Superior temporal gyrus (tissue), 1 donor: ENCODE measurements around the gene FMN1.

ENCODE experiments used
- DNase-seq: peaks from one replicate; pipeline ENCODE4 v3.0.0-alpha.2; 2016; ENCODE audit errors: extremely low spot score

The FMN1 gene

GRCh38 chr15:33194704-33195670 lies at the start of gene FMN1:
Gene FMN1, minus strand, starts transcription at chr15:33194714. Its CDS starts 39,800 bp downstream, at chr15:33154914.
- DNase-seq = peak; percentile 93

- DNase-seq = no peak
Observed at GRCh38 chr15:33243869-33244268, 49.4 kb upstream of the FMN1 start.

GRCh38 chr15:33243393-33243792 lies 48.9 kb upstream of the FMN1 start:
- no peak for DNase-seq

- DNase-seq = no peak
Observed at GRCh38 chr15:33242669-33243191, 48.2 kb upstream of the FMN1 start.

GRCh38 chr15:33242165-33242564 lies 47.7 kb upstream of the FMN1 start:
- no peak for DNase-seq

GRCh38 chr15:33236841-33237509 lies 42.5 kb upstream of the FMN1 start:
- no peak for DNase-seq

GRCh38 chr15:33234020-33234461 lies 39.5 kb upstream of the FMN1 start:
- peak; percentile 84 for DNase-seq

GRCh38 chr15:33226559-33227181 lies 32.2 kb upstream of the FMN1 start:
- no peak for DNase-seq

GRCh38 chr15:33218071-33218491 lies 23.6 kb upstream of the FMN1 start:
- no peak for DNase-seq

- no peak for DNase-seq
Observed at GRCh38 chr15:33215941-33216872, 21.7 kb upstream of the FMN1 start.

GRCh38 chr15:33211176-33211808 lies 16.8 kb upstream of the FMN1 start:
- no peak for DNase-seq

- DNase-seq = no peak
Observed at GRCh38 chr15:33209575-33210481, 15.3 kb upstream of the FMN1 start.

GRCh38 chr15:33207646-33208045 lies 13.1 kb upstream of the FMN1 start:
- no peak for DNase-seq

GRCh38 chr15:33206366-33206765 lies 11.9 kb upstream of the FMN1 start:
- DNase-seq = no peak

GRCh38 chr15:33204926-33205325 lies 10.4 kb upstream of the FMN1 start:
- no peak for DNase-seq

GRCh38 chr15:33204087-33204486 lies 9.6 kb upstream of the FMN1 start:
- no peak for DNase-seq

- DNase-seq = peak; percentile 66
Observed at GRCh38 chr15:33201491-33202231, 7.1 kb upstream of the FMN1 start.

GRCh38 chr15:33200903-33201302 lies 6.4 kb upstream of the FMN1 start:
- DNase-seq = no peak

GRCh38 chr15:33200444-33200843 lies 5.9 kb upstream of the FMN1 start:
- no peak for DNase-seq
